ENCODE data around the gene CTNND1. TPM values are rescaled to one million over a fixed set of nuclear protein-coding genes. Genes with fewer than 3 reads are reported as not detected.

CTNND1 gene
- total RNA-seq, 1 donor = 140 TPM

DNA sequence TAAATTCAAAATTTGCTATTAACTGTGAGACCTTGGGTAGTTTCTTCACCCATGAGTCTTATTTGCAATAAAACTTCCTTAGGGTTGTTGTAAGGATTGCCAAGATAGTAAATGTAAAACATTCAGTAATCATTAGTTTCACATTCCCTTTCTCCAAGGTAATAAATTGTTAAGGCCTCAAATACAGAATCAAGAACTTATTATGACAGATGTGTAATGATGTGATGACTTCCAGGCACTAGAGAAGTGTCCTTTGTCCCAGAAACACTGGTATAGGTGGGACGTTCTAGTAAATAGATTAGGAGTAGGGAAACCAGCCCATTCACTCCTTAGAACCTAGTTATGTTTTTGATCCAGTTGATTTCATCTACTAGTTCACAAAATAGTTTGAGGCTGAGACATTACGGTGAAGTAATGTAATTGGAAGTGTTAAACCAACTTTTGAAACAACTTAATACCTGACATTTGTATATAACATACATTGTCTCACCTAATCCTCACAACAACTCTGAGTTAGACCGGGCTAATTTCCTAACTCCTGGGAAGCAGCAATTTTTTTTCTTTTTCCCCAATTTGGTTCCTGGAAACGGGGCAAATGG is 25.5 kb downstream of the CTNND1 start:
- Histone ChIP-seq H3K4me1 (ENCODE audit: insufficient read depth, low read length) (peaks cover 15% of the 10 kb centered on the region), H3K4me2 (ENCODE audit: insufficient read depth, low read length) (peak overlapping the region; percentile 36), H3K27ac (ENCODE audit: low read depth, low read length) (peak overlapping the region; percentile 57), H3K36me3 (ENCODE audit: insufficient read depth, low read length) (peaks cover 8% of the 10 kb centered on the region), H2AFZ (ENCODE audit: low read length) (no peak overlapping the region), H3K27me3 (ENCODE audit: insufficient read depth, low read length) (no peaks in the 10 kb centered on the region), H3K4me3 (ENCODE audit: insufficient read depth, low read length) (no peak overlapping the region), H3K79me2 (ENCODE audit: insufficient read depth, low read length) (peaks cover 98% of the 10 kb centered on the region), H4K20me1 (ENCODE audit: insufficient read depth, low read length) (peaks cover 49% of the 10 kb centered on the region), H3K9me3 (ENCODE audit: low read depth, low read length) (no peaks in the 10 kb centered on the region)
- no peak for TF ChIP-seq CTCF (IDR thresholded peaks at IDR 0.05; ENCODE audit: extremely low read depth, low read depth, low read length)
- no peak for DNase-seq (ENCODE audit: insufficient read length, low spot score, missing footprints)

- H3K79me2 ChIP-seq (ENCODE audit: insufficient read depth, low read length) = peaks cover 98% of the 10 kb centered on the region
- no peak overlapping the region for H2AFZ ChIP-seq (ENCODE audit: low read length)
- peaks cover 23% of the 10 kb centered on the region for H3K4me1 ChIP-seq (ENCODE audit: insufficient read depth, low read length)
- H4K20me1 ChIP-seq (ENCODE audit: insufficient read depth, low read length) = peaks cover 52% of the 10 kb centered on the region
- DNase-seq (ENCODE audit: insufficient read length, low spot score, missing footprints) = no peak
- H3K27me3 ChIP-seq (ENCODE audit: insufficient read depth, low read length) = no peaks in the 10 kb centered on the region
- no peak overlapping the region for H3K4me2 ChIP-seq (ENCODE audit: insufficient read depth, low read length)
- H3K36me3 ChIP-seq (ENCODE audit: insufficient read depth, low read length) = peaks cover 11% of the 10 kb centered on the region
- TF ChIP-seq CTCF (IDR thresholded peaks at IDR 0.05; ENCODE audit: extremely low read depth, low read depth, low read length) = no peak
- no peaks in the 10 kb centered on the region for H3K9me3 ChIP-seq (ENCODE audit: low read depth, low read length)
- H3K27ac ChIP-seq (ENCODE audit: low read depth, low read length) = peak overlapping the region; percentile 59
- H3K4me3 ChIP-seq (ENCODE audit: insufficient read depth, low read length) = no peak overlapping the region
These were observed 26.5 kb downstream of the CTNND1 start for GRCh38 chr11:57787920-57788702.

DNA sequence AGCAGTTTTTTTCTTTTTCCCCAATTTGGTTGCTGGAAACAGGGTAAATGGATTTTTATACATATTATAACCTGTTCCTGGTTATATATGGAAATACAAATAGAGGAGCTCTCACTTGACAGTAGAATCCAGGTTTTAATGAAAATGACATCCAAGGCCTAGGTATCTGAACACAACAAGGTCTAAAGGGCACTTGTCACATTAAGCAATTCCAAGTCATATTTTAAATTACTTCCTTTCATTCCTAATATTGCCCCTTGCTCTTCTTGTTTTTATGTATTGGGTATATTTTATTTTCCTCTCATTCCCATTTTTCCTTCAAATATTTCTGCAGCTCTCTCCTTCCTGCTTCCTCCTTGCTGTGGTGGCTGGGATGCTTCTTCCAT is 27.1 kb downstream of the CTNND1 start:
- Histone ChIP-seq H3K9me3 (ENCODE audit: low read depth, low read length) (no peaks in the 10 kb centered on the region), H3K27me3 (ENCODE audit: insufficient read depth, low read length) (no peaks in the 10 kb centered on the region), H3K27ac (ENCODE audit: low read depth, low read length) (no peak overlapping the region), H3K79me2 (ENCODE audit: insufficient read depth, low read length) (peaks cover 100% of the 10 kb centered on the region), H2AFZ (ENCODE audit: low read length) (no peak overlapping the region), H3K4me2 (ENCODE audit: insufficient read depth, low read length) (no peak overlapping the region), H3K36me3 (ENCODE audit: insufficient read depth, low read length) (peaks cover 15% of the 10 kb centered on the region), H3K4me3 (ENCODE audit: insufficient read depth, low read length) (no peak overlapping the region), H3K4me1 (ENCODE audit: insufficient read depth, low read length) (peaks cover 23% of the 10 kb centered on the region), H4K20me1 (ENCODE audit: insufficient read depth, low read length) (peaks cover 57% of the 10 kb centered on the region)
- TF ChIP-seq CTCF (IDR thresholded peaks at IDR 0.05; ENCODE audit: extremely low read depth, low read depth, low read length) = no peak
- no peak for DNase-seq (ENCODE audit: insufficient read length, low spot score, missing footprints)

- H2AFZ ChIP-seq (ENCODE audit: low read length) = no peak overlapping the region
- peaks cover 97% of the 10 kb centered on the region for H3K79me2 ChIP-seq (ENCODE audit: insufficient read depth, low read length)
- no peak overlapping the region for H3K4me2 ChIP-seq (ENCODE audit: insufficient read depth, low read length)
- TF ChIP-seq CTCF (IDR thresholded peaks at IDR 0.05; ENCODE audit: extremely low read depth, low read depth, low read length) = no peak
- no peaks in the 10 kb centered on the region for H3K9me3 ChIP-seq (ENCODE audit: low read depth, low read length)
- peaks cover 20% of the 10 kb centered on the region for H3K4me1 ChIP-seq (ENCODE audit: insufficient read depth, low read length)
- DNase-seq (ENCODE audit: insufficient read length, low spot score, missing footprints) = no peak
- no peak overlapping the region for H3K4me3 ChIP-seq (ENCODE audit: insufficient read depth, low read length)
- H3K36me3 ChIP-seq (ENCODE audit: insufficient read depth, low read length) = peaks cover 37% of the 10 kb centered on the region
- peaks cover 49% of the 10 kb centered on the region for H4K20me1 ChIP-seq (ENCODE audit: insufficient read depth, low read length)
- H3K27me3 ChIP-seq (ENCODE audit: insufficient read depth, low read length) = no peaks in the 10 kb centered on the region
- peak overlapping the region; percentile 57 for H3K27ac ChIP-seq (ENCODE audit: low read depth, low read length)
These were observed 29.9 kb downstream of the CTNND1 start for GRCh38 chr11:57791321-57792059.

Measured in osteoblast (primary cell).